ENCODE data around the gene RBM34.
"Not testable (repeated sequence)": the region's sequence is repeated elsewhere in the genome, so short reads cannot be mapped to it uniquely, and the experiment has no call there.

The RBM34 gene

DNA sequence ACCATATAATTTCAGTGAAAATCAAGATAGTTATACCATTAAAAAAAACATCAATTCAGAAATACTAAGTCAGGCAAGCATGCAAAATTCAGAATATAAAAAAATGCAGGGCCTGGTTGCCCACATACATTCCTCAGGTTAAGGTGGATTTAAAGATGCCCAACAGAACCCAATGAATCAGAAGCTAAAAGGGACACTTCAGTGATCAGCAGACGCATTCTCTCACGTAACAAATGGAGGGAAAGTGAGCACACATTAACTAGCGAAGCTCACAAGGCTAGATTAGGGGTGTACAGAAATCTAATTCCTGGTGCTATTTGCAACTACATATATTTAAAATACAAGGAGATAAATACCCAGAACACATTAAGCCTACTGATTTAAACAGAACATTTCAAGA, 49.9 kb downstream of the RBM34 start:
- no peak for DNase-seq

- DNase-seq = no peak
Measured at GRCh38 chr1:235108876-235109275, 52.2 kb downstream of the RBM34 start.

- DNase-seq = no peak
Measured at GRCh38 chr1:235108185-235108593, 52.9 kb downstream of the RBM34 start.

GRCh38 chr1:235107368-235108184, 53.5 kb downstream of the RBM34 start:
- DNase-seq = no peak

- no peak for DNase-seq
Measured at GRCh38 chr1:235106457-235106856, 54.6 kb downstream of the RBM34 start.

GRCh38 chr1:235105051-235106043, 55.7 kb downstream of the RBM34 start:
- no peak for DNase-seq

- peak in 5 of 6 experiments; percentile 8 to 77 (median 62) for DNase-seq
Measured at GRCh38 chr1:235102993-235103411, 58.0 kb downstream of the RBM34 start.

DNA sequence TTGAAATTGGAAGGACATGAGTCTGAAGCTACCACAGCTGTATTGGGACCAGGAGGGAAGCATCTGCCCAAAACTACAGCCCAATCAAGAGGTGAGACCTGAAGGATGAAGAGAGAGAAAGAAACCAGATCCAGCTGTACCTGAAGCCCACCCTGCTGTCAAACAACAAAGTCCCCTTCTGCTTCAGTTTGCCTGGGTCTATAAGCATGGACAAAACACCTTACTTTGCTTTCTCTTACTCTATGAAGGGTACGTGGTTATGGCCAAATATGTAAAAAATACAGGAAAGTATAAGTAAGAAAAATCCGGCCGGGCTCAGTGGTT, 58.8 kb downstream of the RBM34 start:
- no peak for DNase-seq

GRCh38 chr1:235101558-235102258, 59.3 kb downstream of the RBM34 start:
- DNase-seq = no peak

GRCh38 chr1:235100194-235100772, 60.8 kb downstream of the RBM34 start:
- DNase-seq = no peak

DNA sequence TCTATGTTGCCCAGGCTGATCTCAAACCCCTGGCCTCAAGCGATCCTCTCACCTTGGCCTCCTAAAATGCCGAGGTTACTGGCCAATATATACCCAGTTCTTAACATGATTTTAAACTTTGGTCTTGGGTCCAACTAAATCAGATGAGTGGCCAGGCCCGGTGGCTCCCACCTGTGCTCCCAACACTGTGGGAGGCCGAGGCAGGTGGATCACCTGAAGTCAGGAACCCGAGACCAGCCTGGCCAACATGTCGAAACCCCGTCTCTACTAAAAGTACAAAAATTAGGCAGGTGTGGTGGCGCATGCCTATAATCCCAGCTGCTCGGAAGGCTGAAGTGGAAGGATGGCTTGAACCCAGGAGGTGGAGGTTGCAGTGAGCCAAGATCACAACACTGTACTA, 62.1 kb downstream of the RBM34 start:
- no peak for DNase-seq

GRCh38 chr1:235098547-235098946, 62.5 kb downstream of the RBM34 start:
- DNase-seq = no peak

GRCh38 chr1:235097501-235097900, 63.5 kb downstream of the RBM34 start:
- DNase-seq = not testable (repeated sequence)

DNA sequence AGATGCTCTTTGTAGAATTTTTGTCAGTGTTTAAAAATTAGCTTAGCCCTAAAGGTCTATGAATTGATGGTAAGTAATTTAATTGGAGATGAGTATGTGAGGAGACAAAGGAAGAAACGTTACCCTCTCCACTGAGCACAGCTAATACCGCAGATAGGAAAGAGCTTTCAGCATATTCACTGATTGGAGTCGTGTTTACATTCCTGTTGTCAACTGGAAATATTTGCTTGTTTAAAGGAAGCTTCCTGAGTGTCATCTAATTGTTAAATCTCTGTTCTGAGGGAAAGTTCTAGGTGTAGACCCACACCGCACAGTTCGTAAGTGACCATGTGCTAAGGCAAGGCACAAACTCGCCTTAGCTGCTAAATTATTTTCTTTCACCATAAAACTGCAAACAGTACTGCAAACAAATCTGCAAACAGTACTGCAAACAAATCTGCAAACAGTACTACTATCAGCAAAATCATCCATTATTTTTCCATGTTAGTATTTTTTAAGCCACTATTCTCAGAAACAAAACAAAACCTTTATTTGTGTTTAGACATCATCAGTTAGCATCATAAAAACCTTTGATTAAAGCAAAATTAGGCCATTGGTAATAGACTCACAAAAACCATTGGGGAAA, 65.0 kb downstream of the RBM34 start:
- no peak for DNase-seq

- peak; percentile 63 to 87 (median 75) for DNase-seq
Measured at GRCh38 chr1:235093696-235094592, 67.1 kb downstream of the RBM34 start.

DNA sequence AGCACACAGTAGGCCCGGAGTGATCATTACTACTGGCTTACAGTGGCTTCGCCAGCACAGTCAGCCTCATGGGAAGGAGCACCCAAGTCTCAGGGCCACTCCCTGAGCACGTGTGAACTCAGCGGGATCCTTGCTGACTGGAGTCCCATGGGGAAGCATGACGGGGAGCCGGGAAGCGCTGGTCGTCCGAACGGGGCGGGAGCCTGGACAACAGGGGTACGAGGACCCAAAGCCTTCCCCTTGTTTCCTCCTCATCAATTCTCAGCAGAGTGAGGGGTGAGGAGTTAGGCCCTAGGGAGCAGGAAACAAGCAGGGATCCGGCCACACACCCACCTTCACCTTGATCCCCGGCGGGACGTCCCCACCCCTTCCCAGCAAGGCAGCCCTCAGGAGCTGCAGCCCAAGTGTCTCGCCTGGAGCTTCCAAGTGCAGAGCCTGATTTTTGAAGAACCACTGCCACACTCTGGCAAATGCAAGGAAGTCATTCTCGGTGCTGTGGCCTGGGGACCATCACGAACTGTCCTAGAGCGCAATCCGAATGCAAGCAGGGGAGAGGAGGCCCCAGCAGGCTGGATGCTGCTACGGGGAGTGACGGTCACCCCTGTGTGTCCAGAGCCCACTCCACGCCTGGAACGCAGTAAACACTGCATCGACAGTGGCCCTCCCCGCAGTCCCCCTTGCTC, 67.9 kb downstream of the RBM34 start:
- DNase-seq = no peak

- not testable (repeated sequence) for DNase-seq
Measured at GRCh38 chr1:235092415-235092814, 68.6 kb downstream of the RBM34 start.

GRCh38 chr1:235092045-235092406, 69.0 kb downstream of the RBM34 start:
- DNase-seq = not testable (repeated sequence)

- DNase-seq = not testable (repeated sequence)
Measured at GRCh38 chr1:235091319-235092044, 69.6 kb downstream of the RBM34 start.
